Measurements from ENCODE around the gene KIF13A.

Gene KIF13A

GRCh38 chr6:17712576-17712975, 274.9 kb downstream of the KIF13A start:
- no peak for DNase-seq

- no peak for DNase-seq
Observed at GRCh38 chr6:17710331-17710730, 277.1 kb downstream of the KIF13A start.

DNA sequence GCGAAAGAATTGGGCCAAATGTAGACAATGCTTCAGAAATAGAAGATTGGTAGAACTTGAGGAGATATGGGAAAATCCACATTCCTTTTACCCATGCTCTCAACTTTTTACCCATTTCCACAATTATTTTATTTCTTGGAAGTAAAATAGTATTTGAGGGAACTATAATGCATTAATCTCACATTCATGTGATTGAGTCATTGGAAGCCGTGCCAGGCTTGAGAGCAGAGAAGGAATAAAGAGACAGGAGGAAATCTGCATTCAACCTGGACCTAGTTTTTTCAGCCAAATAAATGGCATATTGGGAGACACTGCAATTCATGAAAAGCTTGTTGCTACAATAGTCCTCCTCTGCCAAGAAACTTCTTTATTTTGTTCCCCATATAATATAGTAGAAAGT, 278.0 kb downstream of the KIF13A start:
- DNase-seq: no peak
